NCI-H2196 (cell line): Measurements from ENCODE around the gene GGT5.
A peak's percentile ranks its signal among the peaks of the same experiment; 100 is the strongest.
"Not testable (repeated sequence)": the region's sequence is repeated elsewhere in the genome, so short reads cannot be mapped to it uniquely, and the experiment has no call there.

Source experiments
- DNase-seq: peaks from one replicate; lab custom pipeline; 2025; ENCODE audit not compliant: unreplicated experiment; lab: John Stamatoyannopoulos, UW

GGT5 gene

DNA sequence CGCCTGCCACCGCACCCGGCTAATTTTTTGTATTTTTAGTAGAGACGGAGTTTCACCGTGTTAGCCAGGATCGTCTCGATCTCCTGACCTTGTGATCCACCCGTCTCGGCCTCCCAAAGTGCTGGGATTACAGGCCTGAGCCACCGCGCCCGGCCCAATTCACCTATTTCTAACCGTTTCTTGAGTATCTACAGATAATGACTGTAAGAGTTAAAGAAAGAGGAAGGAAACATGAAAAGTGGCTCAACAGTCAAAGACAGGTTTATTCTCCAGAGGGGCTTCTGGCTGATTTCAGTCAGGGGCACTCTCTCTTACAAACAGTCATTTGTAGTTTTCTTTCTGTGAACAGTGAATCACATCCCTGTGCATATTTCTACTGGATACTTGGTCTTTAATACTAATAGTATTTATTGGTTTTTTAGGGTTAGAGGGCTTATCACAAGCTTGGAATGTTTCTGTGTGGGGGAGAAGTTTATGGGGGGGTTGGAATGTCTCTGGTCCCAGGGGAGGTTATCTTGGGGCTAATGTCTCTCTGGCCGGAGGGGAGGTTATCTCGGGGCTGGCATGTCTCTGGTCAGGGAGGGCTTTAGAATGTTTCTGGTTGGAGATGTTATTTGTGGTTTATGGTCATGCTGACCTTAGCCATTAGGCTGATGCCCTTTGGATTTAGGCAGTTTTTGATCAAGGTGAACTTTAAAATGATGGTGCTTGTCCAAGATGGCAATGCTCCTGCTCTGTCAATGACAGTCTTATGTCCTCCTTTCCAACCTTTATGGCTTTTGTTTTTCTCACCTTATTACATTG is 38.2 kb downstream of the GGT5 start:
- DNase-seq = not testable (repeated sequence)

DNA sequence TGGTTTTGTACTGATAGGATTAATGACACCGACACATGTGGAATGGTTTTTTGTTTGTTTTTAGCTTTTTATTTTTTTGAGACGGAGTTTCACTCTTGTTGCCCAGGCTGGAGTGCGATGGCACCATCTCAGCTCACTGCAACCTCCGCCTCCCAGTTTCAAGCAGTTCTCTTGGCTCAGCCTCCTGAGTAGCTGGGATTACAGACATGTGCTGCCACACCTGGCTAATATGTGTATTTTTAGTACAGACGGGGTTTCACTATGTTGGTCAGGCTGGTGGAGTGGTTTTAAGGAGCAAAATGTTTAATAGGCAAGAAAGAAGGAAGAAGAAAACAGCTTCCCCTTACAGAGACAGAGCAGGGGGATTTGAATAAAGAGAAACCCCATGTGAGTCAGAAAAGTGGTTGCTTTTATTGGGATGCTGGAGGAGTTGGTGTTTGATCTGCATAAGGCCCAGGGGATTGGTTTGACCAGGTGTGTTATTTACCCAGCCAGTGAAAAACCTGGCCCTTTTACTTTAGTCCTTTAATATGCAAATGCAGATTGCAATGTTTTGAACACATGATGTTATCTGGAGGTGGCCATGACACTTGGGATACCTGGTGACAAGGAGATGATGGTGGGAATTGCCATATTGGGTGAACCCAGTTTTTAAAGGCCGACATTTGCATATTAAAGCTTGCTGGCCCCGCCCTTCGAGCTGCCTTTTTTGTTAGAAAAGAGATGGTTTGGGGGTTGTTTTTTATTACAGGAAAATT is 39.3 kb downstream of the GGT5 start:
- no peak for DNase-seq

GRCh38 chr22:24203856-24204255 is 41.0 kb downstream of the GGT5 start:
- not testable (repeated sequence) for DNase-seq

DNA sequence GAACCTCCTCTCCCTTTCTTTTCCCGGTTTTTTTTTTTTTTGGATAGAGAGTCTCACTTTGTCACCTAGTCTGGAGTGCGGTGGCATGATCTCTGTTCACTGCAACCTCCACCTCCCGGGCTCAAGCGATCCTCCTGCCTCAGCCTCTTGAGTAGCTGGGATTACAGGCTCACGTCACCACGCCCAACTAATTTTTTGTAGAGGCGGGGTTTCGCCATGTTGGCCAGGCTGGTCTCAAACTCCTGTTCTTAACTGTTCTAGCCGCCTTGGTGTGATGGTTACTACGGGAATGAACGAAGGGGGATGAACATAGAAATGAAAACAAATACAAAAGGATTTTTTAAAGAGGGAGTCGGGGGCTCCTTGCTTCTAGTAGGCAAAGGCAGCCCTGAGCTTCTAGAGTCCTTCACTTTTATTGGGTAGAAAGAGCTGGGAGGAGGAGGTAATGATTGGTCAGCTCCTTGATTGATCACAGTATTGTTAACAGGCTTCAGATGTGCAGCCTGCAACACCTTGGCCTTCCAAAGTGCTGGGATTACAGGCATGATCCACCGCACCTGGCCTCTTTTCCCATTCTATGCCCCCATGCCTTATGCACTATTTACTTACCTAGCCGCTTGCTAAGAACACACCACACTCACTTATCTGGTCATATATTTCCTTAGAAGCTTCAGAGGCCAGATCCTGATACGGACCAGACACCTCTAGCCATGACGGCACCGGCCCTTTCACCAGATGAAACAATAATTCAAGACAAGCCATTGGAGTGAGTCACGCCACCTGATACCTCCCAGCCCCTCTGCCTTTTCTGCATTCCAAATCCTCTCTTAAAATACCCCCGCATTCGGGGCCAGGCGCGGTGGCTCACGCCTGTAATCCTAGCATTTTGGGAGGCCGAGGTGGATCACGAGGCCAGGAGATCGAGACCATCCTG is 42.9 kb downstream of the GGT5 start:
- DNase-seq = no peak

DNA sequence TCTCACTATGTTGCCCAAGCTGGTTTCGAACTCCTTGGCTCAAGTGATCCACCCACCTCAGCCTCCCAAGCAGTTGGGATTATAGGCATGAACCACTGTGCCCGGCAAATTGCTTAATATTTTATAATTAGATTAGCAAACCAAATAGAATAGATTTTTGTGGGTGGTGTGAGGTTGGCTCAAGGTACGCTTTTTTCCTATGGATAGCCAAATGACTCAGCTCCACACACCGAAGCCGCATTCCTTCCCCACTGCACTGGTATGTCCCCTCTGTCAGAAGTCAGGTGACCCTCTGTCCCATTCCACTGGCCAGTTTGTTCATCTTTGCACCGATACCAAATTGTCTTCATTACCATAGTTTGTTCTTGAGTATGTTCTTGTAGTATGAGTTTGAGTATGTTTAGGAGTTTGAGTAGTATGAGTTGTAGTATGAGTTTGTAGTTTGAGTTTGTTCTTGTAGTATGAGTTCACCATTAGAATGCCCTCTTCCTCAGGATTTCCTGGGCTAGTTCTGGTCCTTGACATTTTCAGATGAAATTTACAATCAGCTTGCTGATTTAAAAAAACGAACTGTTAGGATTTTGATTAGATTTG is 44.2 kb downstream of the GGT5 start:
- DNase-seq = no peak

DNA sequence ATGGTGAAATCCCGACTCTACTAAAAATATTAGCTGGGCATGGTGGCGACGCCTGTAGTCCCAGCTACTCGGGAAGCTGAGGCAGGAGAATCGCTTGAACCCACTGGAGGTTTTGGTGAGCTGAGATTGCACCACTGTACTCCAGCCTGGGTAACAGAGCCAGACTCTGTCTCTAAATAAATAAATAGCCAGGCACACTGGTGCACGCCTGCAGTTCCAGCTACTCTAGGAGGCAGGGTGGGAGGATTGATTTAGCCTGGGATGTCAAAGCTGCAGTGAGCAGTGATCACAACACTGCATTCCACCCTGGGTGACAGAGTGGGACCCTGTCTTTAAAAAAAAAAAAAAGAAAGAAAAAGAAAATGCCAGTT is 46.2 kb downstream of the GGT5 start:
- no peak for DNase-seq

GRCh38 chr22:24191893-24192292 is 53.0 kb downstream of the GGT5 start:
- DNase-seq = no peak

GRCh38 chr22:24191381-24191841 is 53.5 kb downstream of the GGT5 start:
- no peak for DNase-seq

- DNase-seq = no peak
Measured at GRCh38 chr22:24190596-24191208, 54.2 kb downstream of the GGT5 start.

GRCh38 chr22:24190159-24190540 is 54.7 kb downstream of the GGT5 start:
- DNase-seq = no peak

- DNase-seq = peak; percentile 30
Measured at GRCh38 chr22:24189249-24190158, 55.4 kb downstream of the GGT5 start.

DNA sequence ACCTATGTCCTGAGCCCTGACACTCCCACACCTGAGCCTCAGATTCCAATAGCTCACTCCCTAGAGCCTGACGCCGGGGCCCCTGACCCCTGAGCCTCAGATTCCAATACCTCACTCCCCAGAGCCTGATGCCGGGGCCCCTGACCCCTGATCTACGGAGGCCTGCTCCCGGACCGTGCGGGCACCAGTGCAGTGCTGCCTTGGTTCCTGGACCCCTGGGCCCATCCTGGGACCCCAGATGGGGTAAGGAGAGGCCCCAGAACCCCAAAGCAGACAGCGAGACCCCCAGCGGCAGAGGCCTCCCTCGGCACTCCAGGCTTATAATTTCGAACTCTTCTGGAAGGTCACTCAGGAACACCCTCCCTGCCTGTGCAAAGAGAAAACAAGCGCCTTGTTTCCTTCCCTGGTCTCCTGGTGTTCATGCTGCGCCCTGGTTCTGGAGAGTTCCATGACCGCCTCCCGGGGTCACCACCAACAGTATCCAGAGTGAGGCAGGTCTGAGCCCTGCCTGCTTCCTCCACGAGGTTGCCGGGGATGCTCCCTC is 56.1 kb downstream of the GGT5 start:
- DNase-seq = no peak

GRCh38 chr22:24187731-24188644 is 56.9 kb downstream of the GGT5 start:
- DNase-seq = no peak

GRCh38 chr22:24186892-24187670 is 57.8 kb downstream of the GGT5 start:
- no peak for DNase-seq

DNA sequence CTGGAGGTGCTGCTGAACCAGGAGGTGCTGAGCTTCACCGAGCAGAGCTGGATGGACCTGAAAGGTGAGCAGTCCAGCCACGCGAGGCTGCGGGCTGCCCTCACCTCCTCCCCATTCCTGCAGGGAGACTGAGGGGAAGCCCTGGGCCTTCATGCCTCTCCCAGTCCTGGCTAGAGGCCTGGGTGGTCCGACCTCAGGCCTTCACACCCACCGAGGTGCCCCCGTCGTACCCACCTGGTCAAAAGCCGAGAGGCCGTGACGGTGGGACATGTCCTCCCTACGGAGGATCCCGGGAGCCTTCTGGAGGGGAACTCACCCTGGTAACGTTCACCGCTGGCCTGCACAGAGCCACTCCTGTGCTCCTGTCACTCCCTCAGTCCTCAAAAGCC is 58.5 kb downstream of the GGT5 start:
- no peak for DNase-seq

DNA sequence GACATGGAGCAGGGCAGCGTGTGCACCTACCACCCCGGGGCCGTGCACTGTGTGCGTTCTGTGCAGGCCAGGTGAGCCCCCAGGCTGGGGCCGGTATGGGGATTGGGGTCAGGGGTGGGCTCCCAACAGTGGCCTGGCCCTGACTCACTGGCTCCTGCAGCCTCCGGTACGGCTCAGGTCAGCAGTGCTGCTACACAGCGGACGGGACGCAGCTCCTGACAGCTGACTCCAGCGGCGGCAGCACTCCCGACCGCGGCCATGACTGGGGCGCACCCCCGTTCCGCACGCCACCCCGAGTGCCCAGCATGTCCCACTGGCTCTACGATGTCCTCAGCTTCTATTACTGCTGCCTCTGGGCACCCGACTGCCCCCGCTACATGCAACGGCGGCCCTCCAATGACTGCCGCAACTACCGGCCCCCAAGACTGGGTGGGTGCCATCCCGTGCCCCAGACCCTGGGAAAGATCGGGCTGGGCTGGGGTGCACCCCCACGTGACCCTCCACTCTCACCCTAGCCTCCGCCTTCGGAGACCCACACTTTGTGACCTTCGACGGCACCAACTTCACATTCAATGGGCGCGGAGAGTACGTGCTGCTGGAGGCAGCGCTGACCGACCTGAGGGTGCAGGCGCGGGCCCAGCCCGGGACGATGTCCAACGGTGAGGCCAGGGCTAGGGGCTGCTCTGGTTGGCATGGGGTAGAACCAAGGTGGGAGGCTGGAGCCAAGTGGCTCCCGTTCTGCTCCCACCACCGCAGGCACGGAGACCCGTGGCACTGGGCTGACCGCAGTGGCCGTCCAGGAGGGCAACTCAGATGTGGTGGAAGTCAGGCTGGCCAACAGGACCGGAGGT is 59.2 kb downstream of the GGT5 start:
- no peak for DNase-seq
